HepG2 (cell line): ENCODE measurements around the gene ZNF490. TPM values are rescaled to one million over a fixed set of nuclear protein-coding genes. Genes with fewer than 3 reads are reported as not detected.

Source experiments
- ATAC-seq: fragments of 200-7000 bp; cut with Tn5 transposase; 3 replicates; pipeline ENCODE4 v1.9.1; 2020; ENCODE audit warnings: mild to moderate bottlenecking, moderate library complexity
- BruUV-seq: library from RNA; stranded (reverse); fragments of 400-500 nt; replicated peaks from 2 replicates; lab custom pipeline; 2021; lab: Mats Ljungman, UMichigan
- CTCF ChIA-PET: fragments of 300-600 bp; formaldehyde crosslinking; extraction: SDS; loops from one replicate; lab custom pipeline; 2021; ENCODE audit warnings: low total read pairs, inconsistent platforms, low intra/inter-chr PET ratio; lab: Yijun Ruan, JAX
- POLR2A ChIA-PET: fragments of 350-600 bp; sonication (Branson Sonifier 250); formaldehyde crosslinking; loops from one replicate; lab custom pipeline; 2020; ENCODE audit warnings: antibody characterized with exemption, inconsistent platforms; lab: Yijun Ruan, JAX
- DNase-seq: peaks from one replicate; pipeline ENCODE4 v3.0.0-alpha.2; 2015; ENCODE audit warnings: low spot score
- FAIRE-seq: peaks from 3 replicates; lab custom pipeline; 2011; peaks lifted over from hg19 to GRCh38; lab: Jason Lieb, UNC
- H2AFZ ChIP-seq: one replicate; pipeline ENCODE4 v1.6.1; 2011; ENCODE audit warnings: low read length, inconsistent platforms
- H3K27ac ChIP-seq: fragments of 300-600 bp; 3 replicates; pipeline ENCODE4 v1.8.0; 2011; ENCODE audit warnings: mixed run types, mild to moderate bottlenecking, mixed read lengths, low read length, inconsistent platforms; ENCODE audit not compliant: insufficient read depth; ENCODE audit errors: extremely low read length
- H3K27me3 ChIP-seq, 2 experiments: fragments of 200-600 bp in 1 of 2; 2 replicates in 1 of 2; 3 replicates in 1 of 2; pipeline versions ENCODE4 v1.6.0 to v1.8.0; 2011; ENCODE audit warnings: low read length in 2 of 2, mild to moderate bottlenecking in 2 of 2, moderate library complexity in 2 of 2, inconsistent platforms in 1 of 2; ENCODE audit not compliant: insufficient read depth in 2 of 2, control insufficient read depth in 1 of 2
- H3K36me3 ChIP-seq, 2 experiments: fragments of 200-600 bp in 1 of 2; replicated peaks in 1 of 2; 2 replicates in 1 of 2; 3 replicates in 1 of 2; pipeline versions ENCODE4 v1.5.1 to v1.8.0; 2011; ENCODE audit warnings: low read length in 2 of 2, inconsistent platforms in 1 of 2; ENCODE audit not compliant: insufficient read depth in 2 of 2, control insufficient read depth in 1 of 2
- H3K4me1 ChIP-seq: 2 replicates; pipeline ENCODE4 v1.5.1; 2012; ENCODE audit warnings: low read length, inconsistent platforms; ENCODE audit not compliant: insufficient read depth
- H3K4me2 ChIP-seq: 2 replicates; pipeline ENCODE4 v1.6.0; 2011; ENCODE audit warnings: low read depth, low read length, inconsistent platforms
- H3K4me3 ChIP-seq, 3 experiments: fragments of 200-600 bp in 1 of 3; sonication (generic), shearing (Covaris generic) in 1 of 3; replicated peaks in 1 of 3; 2 replicates each; pipeline ENCODE4 v1.5.1; 2011 to 2016; ENCODE audit warnings: low read length in 3 of 3, inconsistent platforms in 2 of 3, low read depth in 2 of 3, mild to moderate bottlenecking in 2 of 3, control low read depth in 1 of 3, mixed read lengths in 1 of 3; ENCODE audit not compliant: insufficient read depth in 1 of 3
- H3K79me2 ChIP-seq: one replicate; pipeline ENCODE4 v1.6.1; 2011; ENCODE audit warnings: low read length, inconsistent platforms; ENCODE audit not compliant: insufficient read depth
- H3K9ac ChIP-seq: 2 replicates; pipeline ENCODE4 v1.6.0; 2011; ENCODE audit warnings: mild to moderate bottlenecking, low read depth, low read length, inconsistent platforms; ENCODE audit not compliant: insufficient read depth
- H3K9me3 ChIP-seq: 2 replicates; pipeline ENCODE4 v1.5.1; 2012; ENCODE audit warnings: mild to moderate bottlenecking, low read length
- H4K20me1 ChIP-seq: 2 replicates; pipeline ENCODE4 v1.6.0; 2011; ENCODE audit warnings: inconsistent platforms, mild to moderate bottlenecking, low read length, moderate library complexity; ENCODE audit not compliant: insufficient read depth
- AKAP8 ChIP-seq: sonication (generic); formaldehyde crosslinking; IDR thresholded peaks from 2 replicates; pipeline ENCODE4 v1.5.1; 2020; ENCODE audit warnings: mild to moderate bottlenecking, missing genetic modification reagents
- E2F1 ChIP-seq: sonication (generic); formaldehyde crosslinking; IDR thresholded peaks from 2 replicates; pipeline ENCODE4 v1.5.0; 2020; ENCODE audit warnings: missing genetic modification reagents
- GATA4 ChIP-seq: sonication (generic); IDR thresholded peaks from 2 replicates; pipeline ENCODE4 v1.6.1; 2016; ENCODE audit warnings: antibody characterized with exemption, low read depth, borderline replicate concordance
- MTA1 ChIP-seq: sonication (generic); formaldehyde crosslinking; IDR thresholded peaks from 2 replicates; pipeline ENCODE4 v1.4.0; 2020; ENCODE audit warnings: missing genetic modification reagents, mild to moderate bottlenecking, borderline replicate concordance
- PAX8 ChIP-seq: sonication (generic); formaldehyde crosslinking; IDR thresholded peaks from 2 replicates; pipeline ENCODE4 v1.8.0; 2022; ENCODE audit warnings: mild to moderate bottlenecking, missing genetic modification reagents, borderline replicate concordance
- PRDM15 ChIP-seq: sonication (generic); formaldehyde crosslinking; IDR thresholded peaks from 2 replicates; pipeline ENCODE4 v1.4.0; 2020; ENCODE audit warnings: missing genetic modification reagents
- PRDM4 ChIP-seq: sonication (generic); formaldehyde crosslinking; IDR thresholded peaks from 2 replicates; pipeline ENCODE4 v1.9.0; 2021; ENCODE audit warnings: missing genetic modification reagents, borderline replicate concordance
- RORA ChIP-seq: sonication (generic); formaldehyde crosslinking; IDR thresholded peaks from 2 replicates; pipeline ENCODE4 v1.5.0; 2020; ENCODE audit warnings: mild to moderate bottlenecking, missing genetic modification reagents, moderate library complexity
- ZBTB33 ChIP-seq: sonication (generic); formaldehyde crosslinking; IDR thresholded peaks from 2 replicates; pipeline ENCODE4 v1.4.0; 2020; ENCODE audit warnings: missing genetic modification reagents
- ZBTB7A ChIP-seq: sonication (generic); formaldehyde crosslinking; IDR thresholded peaks from 2 replicates; pipeline ENCODE4 v1.8.0; 2022; ENCODE audit warnings: mild to moderate bottlenecking, missing genetic modification reagents
- ZFYVE20 ChIP-seq: sonication (generic); formaldehyde crosslinking; IDR thresholded peaks from 2 replicates; pipeline ENCODE4 v1.8.0; 2023; ENCODE audit warnings: low read depth, mild to moderate bottlenecking, moderate library complexity, missing genetic modification reagents, borderline replicate concordance
- ZNF674 ChIP-seq: sonication (generic); formaldehyde crosslinking; IDR thresholded peaks from 2 replicates; pipeline ENCODE4 v1.5.0; 2020; ENCODE audit warnings: low read depth, mild to moderate bottlenecking, missing genetic modification reagents
- ZNF773 ChIP-seq: sonication (generic); formaldehyde crosslinking; IDR thresholded peaks from 2 replicates; pipeline ENCODE4 v1.4.0; 2020; ENCODE audit warnings: missing genetic modification reagents, borderline replicate concordance
- ZNF781 ChIP-seq: sonication (generic); formaldehyde crosslinking; IDR thresholded peaks from 2 replicates; pipeline ENCODE4 v1.5.1; 2020; ENCODE audit warnings: borderline replicate concordance, mild to moderate bottlenecking, missing genetic modification reagents; ENCODE audit errors: not compliant biosample characterization
- WGBS: methylation state at CpG from one replicate; pipeline ENCODE4 v1.1.6; 2017; ENCODE audit warnings: low lambda C conversion rate; 5-methylcytosine and 5-hydroxymethylcytosine counted together
- in situ Hi-C: cut with HindIII; loops from 2 replicates; pipeline ENCODE4 v1.10.0; 2017; ENCODE audit warnings: low pct_unique_long_range_greater_than_20kb; ENCODE audit not compliant: extremely low pct_ligation_motif_present
- intact Hi-C: fragments of 100-400 bp; cut with micrococcal nuclease; formaldehyde crosslinking; loops from one replicate; pipeline ENCODE4 v1.10.0; 2022; ENCODE audit not compliant: unreplicated experiment
- polyA plus RNA-seq, 8 experiments: library from polyadenylated mRNA; depleted of rRNA in 3 of 8; stranded (reverse) in 7 of 8; unstranded in 1 of 8; fragments of >200 nt; fragmentation: Illumina TruSeq in 4 of 8; extraction: Trizol in 4 of 8; gene quantifications; 2 replicates each; pipeline versions ENCODE4 v1.2.1 to v1.2.3, GENCODE V29; 2011 to 2016; ENCODE audit warnings: low read depth in 4 of 8, missing spikeins in 1 of 8, mixed read lengths in 1 of 8; ENCODE audit not compliant: insufficient read depth in 1 of 8
- total RNA-seq, 5 experiments: library from RNA; depleted of rRNA; stranded (reverse); fragments of >200 nt; fragmentation: Illumina TruSeq; extraction: Trizol; gene quantifications; 2 replicates each; pipeline ENCODE4 v1.2.3, GENCODE V29; 2016; ENCODE audit warnings: low read depth in 1 of 5

The ZNF490 gene
- total and polyA plus RNA-seq, 2 of the 13 experiments (the other 11 are each of a cell fraction or from before 2014, with no cell fraction given), result 1.3 to 2.9 TPM

- Histone ChIP-seq H3K4me2 (no peak overlapping the region), H2AFZ (no peak overlapping the region), H3K4me1 (peaks cover 37% of the 10 kb centered on the region), H3K27me3 (no peaks in the 10 kb centered on the region), H3K9ac (no peak overlapping the region), H3K9me3 (no peaks in the 10 kb centered on the region), H3K4me3 (no peak overlapping the region), H3K27ac (no peak overlapping the region), H4K20me1 (no peaks in the 10 kb centered on the region), H3K36me3 (peaks cover 2 to 13% of the 10 kb centered on the region in 2 experiments; a peak in 4 of 5 replicates), H3K79me2 (no peaks in the 10 kb centered on the region)
- POLR2A ChIA-PET, result no interaction called here
- 78% methylated on average over 7 of the region's 7 CpGs for WGBS
- CTCF ChIA-PET, result no interaction called here
- FAIRE-seq (no peak), DNase-seq (no peak), ATAC-seq (no peak)
- no TSS peak for BruUV-seq
- intact Hi-C loops, result no loop called here
- in situ Hi-C loops, result no loop called here
- TF ChIP-seq MTA1 (CRISPR knock-in tag) (no peak), ZNF674 (CRISPR knock-in tag) (no peak), RORA (CRISPR knock-in tag) (no peak), PRDM15 (CRISPR knock-in tag) (no peak), ZBTB33 (CRISPR knock-in tag) (no peak), GATA4 (no peak), PRDM4 (CRISPR knock-in tag) (no peak), AKAP8 (CRISPR knock-in tag) (no peak), E2F1 (CRISPR knock-in tag) (no peak), ZNF781 (no peak), ZFYVE20 (CRISPR knock-in tag) (no peak), ZBTB7A (CRISPR knock-in tag) (no peak), PAX8 (CRISPR knock-in tag) (no peak), ZNF773 (CRISPR knock-in tag) (no peak)
These were observed 36.6 kb downstream of the ZNF490 start for GRCh38 chr19:12574036-12574435.
